ENCODE data around the gene MDN1.

MDN1 gene

DNA sequence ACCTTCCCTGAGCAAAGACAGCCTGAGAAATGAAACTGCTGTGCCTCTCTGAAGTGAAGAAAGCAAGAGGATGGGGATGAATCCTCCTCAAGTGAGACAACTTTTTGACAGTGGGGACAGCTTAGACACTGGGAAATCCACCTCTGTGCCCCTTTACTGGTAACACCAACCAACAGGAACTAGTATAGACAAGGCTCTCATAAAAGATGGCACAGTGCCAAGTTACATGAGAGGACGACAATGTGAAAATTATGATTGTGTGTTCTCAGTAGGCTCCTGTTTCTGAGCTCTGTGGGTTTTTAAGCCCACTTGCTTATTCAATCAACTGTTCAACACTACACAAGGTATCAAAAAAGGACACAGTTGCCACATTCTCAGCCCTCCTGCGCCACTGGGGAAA is 139.4 kb downstream of the MDN1 start:
- TF ChIP-seq, protein P1, sequence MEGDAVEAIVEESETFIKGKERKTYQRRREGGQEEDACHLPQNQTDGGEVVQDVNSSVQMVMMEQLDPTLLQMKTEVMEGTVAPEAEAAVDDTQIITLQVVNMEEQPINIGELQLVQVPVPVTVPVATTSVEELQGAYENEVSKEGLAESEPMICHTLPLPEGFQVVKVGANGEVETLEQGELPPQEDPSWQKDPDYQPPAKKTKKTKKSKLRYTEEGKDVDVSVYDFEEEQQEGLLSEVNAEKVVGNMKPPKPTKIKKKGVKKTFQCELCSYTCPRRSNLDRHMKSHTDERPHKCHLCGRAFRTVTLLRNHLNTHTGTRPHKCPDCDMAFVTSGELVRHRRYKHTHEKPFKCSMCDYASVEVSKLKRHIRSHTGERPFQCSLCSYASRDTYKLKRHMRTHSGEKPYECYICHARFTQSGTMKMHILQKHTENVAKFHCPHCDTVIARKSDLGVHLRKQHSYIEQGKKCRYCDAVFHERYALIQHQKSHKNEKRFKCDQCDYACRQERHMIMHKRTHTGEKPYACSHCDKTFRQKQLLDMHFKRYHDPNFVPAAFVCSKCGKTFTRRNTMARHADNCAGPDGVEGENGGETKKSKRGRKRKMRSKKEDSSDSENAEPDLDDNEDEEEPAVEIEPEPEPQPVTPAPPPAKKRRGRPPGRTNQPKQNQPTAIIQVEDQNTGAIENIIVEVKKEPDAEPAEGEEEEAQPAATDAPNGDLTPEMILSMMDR (IDR thresholded peaks at IDR 0.05; ENCODE audit: insufficient read depth, low read depth, low read length, missing control alignments), result no peak
- H3K4me3 ChIP-seq (ENCODE audit: low read length), result no peak overlapping the region
- DNase-seq (ENCODE audit: low read depth), result no peak

DNA sequence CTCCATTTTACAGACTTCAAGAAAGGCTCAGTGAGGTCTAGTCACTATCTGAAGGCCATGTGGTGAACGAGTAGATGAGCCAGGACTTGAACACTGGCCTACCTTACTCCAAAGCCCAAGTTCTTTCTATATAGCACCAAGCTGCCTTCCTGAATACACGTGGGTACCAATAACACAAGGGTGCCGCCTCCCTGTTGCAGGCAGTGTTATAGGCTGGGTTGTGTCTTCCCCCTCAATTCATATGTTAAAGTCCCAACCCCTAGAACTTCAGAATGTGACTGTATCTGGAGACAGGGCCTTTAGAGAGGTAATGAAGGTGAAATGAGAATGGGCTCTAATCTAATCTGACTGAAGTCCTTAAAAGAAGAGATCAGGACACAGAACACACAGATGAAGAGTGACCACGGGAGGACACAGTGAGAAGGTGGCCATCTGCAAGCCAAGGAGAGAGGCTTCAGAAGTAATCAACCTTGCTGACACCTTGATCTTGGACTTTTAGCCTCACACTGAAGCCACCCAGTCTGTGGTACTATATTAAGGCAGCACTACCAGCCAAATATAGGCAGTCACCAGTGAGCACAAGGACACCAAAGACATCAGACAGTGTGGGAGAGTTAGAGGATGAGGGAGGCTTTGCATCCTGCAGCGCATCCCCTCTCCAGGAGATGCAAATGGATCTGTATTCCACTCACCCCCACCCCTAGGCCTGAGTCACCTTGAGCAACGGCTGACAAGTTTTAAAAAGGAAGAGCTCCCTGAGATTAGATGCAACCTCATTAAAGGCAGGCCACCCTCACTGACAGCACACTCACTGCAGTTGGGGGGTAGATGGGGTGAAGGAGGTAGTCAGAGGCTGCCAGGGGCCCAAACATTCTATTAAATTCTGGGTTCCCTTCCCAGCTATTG is 140.1 kb downstream of the MDN1 start:
- no peak for DNase-seq (ENCODE audit: low read depth)
- no peak overlapping the region for H3K4me3 ChIP-seq (ENCODE audit: low read length)
- TF ChIP-seq, protein P1 (IDR thresholded peaks at IDR 0.05; ENCODE audit: insufficient read depth, low read depth, low read length, missing control alignments), result no peak

DNA sequence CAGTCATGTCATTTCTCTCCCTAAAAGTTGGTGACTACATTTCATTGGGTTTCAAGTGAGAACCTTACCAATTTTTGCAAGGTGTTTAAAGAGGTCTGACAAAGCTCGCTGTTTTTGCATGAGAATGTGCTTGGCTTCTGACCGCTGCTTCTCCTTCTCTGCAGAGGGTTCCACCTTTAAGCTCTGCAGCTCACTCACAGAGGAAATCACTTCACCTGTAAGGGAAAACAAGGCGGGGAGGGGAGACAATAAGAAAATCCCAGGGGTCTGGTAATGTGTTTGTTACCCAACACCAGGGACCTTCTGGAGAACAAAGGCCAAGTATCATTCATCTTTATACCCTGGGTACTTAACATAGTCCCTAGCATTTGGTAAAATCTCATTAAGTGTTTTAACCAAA is 141.1 kb downstream of the MDN1 start:
- DNase-seq (ENCODE audit: low read depth), result no peak
- TF ChIP-seq, protein P1 (IDR thresholded peaks at IDR 0.05; ENCODE audit: insufficient read depth, low read depth, low read length, missing control alignments), result no peak

DNA sequence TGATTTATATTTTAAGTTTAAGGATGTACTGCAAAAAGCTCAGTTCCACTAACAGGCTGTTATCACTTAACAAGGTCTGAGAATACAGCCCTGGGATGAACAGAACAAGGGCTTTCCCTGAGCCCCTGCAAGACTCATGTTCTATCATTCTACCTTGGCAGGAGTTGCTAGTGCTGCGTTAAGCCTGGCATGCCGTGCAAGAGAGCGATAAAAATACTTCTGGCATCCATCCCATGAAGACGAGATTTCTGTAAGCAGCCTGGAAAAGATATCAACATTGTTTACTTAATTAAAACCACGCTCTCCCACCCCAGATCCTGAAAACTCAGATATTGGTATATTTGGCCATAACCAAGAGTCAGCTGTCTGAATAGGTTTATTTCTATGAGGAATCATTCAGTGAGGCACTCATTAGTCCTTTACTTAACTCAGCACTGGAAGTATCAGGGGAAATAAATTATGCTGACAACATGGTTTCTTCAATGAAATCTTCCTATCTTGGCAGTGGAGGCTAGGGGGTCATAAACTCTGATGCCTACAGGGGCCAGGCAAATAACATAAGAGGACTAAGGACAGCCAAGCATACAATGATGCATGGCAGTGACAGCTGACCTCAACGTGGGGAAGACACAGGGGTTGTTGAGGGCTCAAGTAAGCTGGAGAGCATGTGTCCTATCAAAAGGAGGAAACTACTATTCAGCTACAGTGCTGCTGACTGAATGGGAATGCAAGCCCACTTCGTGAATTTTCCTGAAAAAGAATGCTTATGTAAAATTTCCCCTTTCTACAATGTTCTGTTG is 143.4 kb downstream of the MDN1 start:
- TF ChIP-seq, protein P1 (IDR thresholded peaks at IDR 0.05; ENCODE audit: insufficient read depth, low read depth, low read length, missing control alignments), result no peak
- DNase-seq (ENCODE audit: low read depth), result no peak
- no peak overlapping the region for H3K4me3 ChIP-seq (ENCODE audit: low read length)

More for the DNA sequence above, 141.1 kb downstream of the MDN1 start:
- no peak overlapping the region for H3K4me3 ChIP-seq (ENCODE audit: low read length)

DNA sequence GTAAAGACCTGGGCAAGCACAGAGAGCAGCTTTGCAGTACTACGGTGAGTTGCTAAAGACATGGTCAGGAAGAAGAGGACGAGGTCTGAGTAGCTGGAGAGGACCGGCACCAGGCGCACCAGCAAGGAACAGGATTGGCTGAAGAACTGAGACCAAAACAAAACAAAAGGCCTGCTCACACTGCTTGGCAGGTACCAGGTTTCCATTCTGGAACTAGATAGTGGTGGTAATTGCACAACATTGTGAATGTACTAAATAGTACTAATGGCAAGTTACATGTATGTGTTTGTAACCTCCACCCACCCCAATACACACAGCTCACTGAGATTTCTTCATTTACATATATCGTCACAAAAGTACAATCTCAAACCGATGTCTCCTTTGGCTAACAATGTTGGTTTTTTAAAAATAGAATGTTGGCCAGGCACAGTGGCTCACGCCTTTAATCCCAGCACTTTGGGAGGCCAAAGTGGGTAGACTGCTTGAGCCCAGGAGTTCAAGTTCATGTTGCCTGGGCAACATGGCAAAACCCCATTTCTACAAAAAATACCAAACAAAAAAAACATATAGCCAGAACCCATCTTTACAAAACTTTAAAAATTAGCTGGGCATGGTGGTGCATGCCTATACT is 148.5 kb downstream of the MDN1 start:
- H3K4me3 ChIP-seq (ENCODE audit: low read length), result no peak overlapping the region
- no peak for DNase-seq (ENCODE audit: low read depth)
- TF ChIP-seq, protein P1 (IDR thresholded peaks at IDR 0.05; ENCODE audit: insufficient read depth, low read depth, low read length, missing control alignments), result no peak

DNA sequence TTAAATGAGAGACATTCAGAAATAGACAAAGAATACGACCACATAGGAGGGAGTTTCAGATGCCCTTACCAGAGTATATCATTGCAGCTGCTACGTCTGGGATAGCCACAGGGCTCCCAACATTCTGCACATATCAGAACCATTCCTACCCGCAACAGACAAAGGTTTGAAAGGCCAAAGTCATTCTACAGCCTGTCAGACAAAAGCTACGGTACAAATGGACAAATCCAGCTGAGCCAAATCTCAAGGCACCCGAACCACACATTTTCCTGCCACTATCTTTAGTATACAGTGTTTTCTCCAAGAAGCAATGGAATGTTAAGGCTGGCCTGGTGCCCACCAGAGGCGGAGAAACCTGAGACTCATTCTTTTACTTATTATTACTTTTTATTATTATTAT is 150.6 kb downstream of the MDN1 start:
- TF ChIP-seq, protein P1 (IDR thresholded peaks at IDR 0.05; ENCODE audit: insufficient read depth, low read depth, low read length, missing control alignments), result no peak
- no peak overlapping the region for H3K4me3 ChIP-seq (ENCODE audit: low read length)
- no peak for DNase-seq (ENCODE audit: low read depth)
